HEK293 (cell line): ENCODE measurements around the gene SLC26A1.

Experiments used
- CTCF ChIA-PET: fragments of 350-600 bp; formaldehyde crosslinking; extraction: SDS; loops from one replicate; lab custom pipeline; 2021; ENCODE audit warnings: antibody characterized with exemption; lab: Yijun Ruan, JAX
- POLR2A ChIA-PET: fragments of 300-600 bp; formaldehyde crosslinking; extraction: SDS; loops from one replicate; lab custom pipeline; 2020; ENCODE audit warnings: antibody characterized with exemption, inconsistent platforms; lab: Yijun Ruan, JAX
- H3K27ac ChIP-seq: fragments of 200-500 bp; sonication (Bioruptor generic); 2 replicates; pipeline ENCODE4 v1.5.1; 2014; ENCODE audit warnings: low read depth, low read length, control low read depth, inconsistent platforms; ENCODE audit errors: extremely low read depth
- H3K36me3 ChIP-seq, 2 experiments: fragments of 200-500 bp in 1 of 2; sonication (Bioruptor generic) in 1 of 2; 1 replicate in 1 of 2; 2 replicates in 1 of 2; pipeline ENCODE4 v1.5.1; 2014 to 2017; ENCODE audit warnings: inconsistent platforms in 2 of 2, low read length in 2 of 2; ENCODE audit not compliant: control insufficient read depth in 2 of 2, insufficient read depth in 1 of 2
- H3K4me1 ChIP-seq: fragments of 200-500 bp; sonication (Bioruptor generic); 2 replicates; pipeline ENCODE4 v1.5.1; 2014; ENCODE audit warnings: mild to moderate bottlenecking, low read length, inconsistent platforms; ENCODE audit not compliant: control insufficient read depth, insufficient read depth
- H3K4me3 ChIP-seq: 2 replicates; pipeline ENCODE4 v1.5.1; 2011; ENCODE audit warnings: low read depth, mild to moderate bottlenecking, control low read depth, low read length, moderate library complexity
- H3K9me3 ChIP-seq: fragments of 200-500 bp; sonication (Bioruptor generic); 2 replicates; pipeline ENCODE4 v1.5.1; 2014; ENCODE audit warnings: low read depth, low read length, inconsistent platforms; ENCODE audit not compliant: control insufficient read depth, insufficient read depth
- AEBP2 ChIP-seq: fragments of 450-650 bp; formaldehyde crosslinking; IDR thresholded peaks from 2 replicates; pipeline ENCODE4 v1.5.1; 2016; ENCODE audit warnings: missing biosample characterization, missing genetic modification characterization, borderline replicate concordance
- ATF2 ChIP-seq: fragments of 450-650 bp; formaldehyde crosslinking; IDR thresholded peaks from 2 replicates; pipeline ENCODE4 v1.5.1; 2016; ENCODE audit warnings: missing biosample characterization, missing genetic modification characterization, low read depth
- FEZF1 ChIP-seq: fragments of 450-650 bp; formaldehyde crosslinking; IDR thresholded peaks from 2 replicates; pipeline ENCODE4 v1.5.1; 2016; ENCODE audit warnings: missing biosample characterization, missing genetic modification characterization
- GLIS1 ChIP-seq: fragments of 450-650 bp; formaldehyde crosslinking; IDR thresholded peaks from 2 replicates; pipeline ENCODE4 v1.5.1; 2016; ENCODE audit warnings: missing biosample characterization, missing genetic modification characterization
- IKZF3 ChIP-seq: fragments of 450-650 bp; IDR thresholded peaks from 2 replicates; pipeline ENCODE4 v1.5.0; 2018; ENCODE audit warnings: missing biosample characterization, mild to moderate bottlenecking, missing genetic modification characterization, moderate library complexity
- OSR2 ChIP-seq: fragments of 450-650 bp; formaldehyde crosslinking; IDR thresholded peaks from 2 replicates; pipeline ENCODE4 v1.5.1; 2016; ENCODE audit warnings: missing biosample characterization, missing genetic modification characterization
- REST ChIP-seq: fragments of 450-650 bp; formaldehyde crosslinking; IDR thresholded peaks from 2 replicates; pipeline ENCODE4 v1.5.1; 2016; ENCODE audit warnings: missing biosample characterization, missing genetic modification characterization
- ZBTB44 ChIP-seq: fragments of 450-650 bp; IDR thresholded peaks from 2 replicates; pipeline ENCODE4 v1.5.1; 2018; ENCODE audit warnings: missing biosample characterization, mild to moderate bottlenecking, missing genetic modification characterization
- ZNF280D ChIP-seq: fragments of 450-650 bp; formaldehyde crosslinking; IDR thresholded peaks from 2 replicates; pipeline ENCODE4 v1.5.1; 2016; ENCODE audit warnings: missing biosample characterization, missing genetic modification characterization
- ZNF48 ChIP-seq: fragments of 450-650 bp; formaldehyde crosslinking; IDR thresholded peaks from 2 replicates; pipeline ENCODE4 v1.5.1; 2016; ENCODE audit warnings: missing biosample characterization, missing genetic modification characterization
- ZNF488 ChIP-seq: fragments of 450-650 bp; formaldehyde crosslinking; IDR thresholded peaks from 2 replicates; pipeline ENCODE4 v1.5.1; 2016; ENCODE audit warnings: missing biosample characterization, missing genetic modification characterization
- ZNF621 ChIP-seq: fragments of 450-650 bp; formaldehyde crosslinking; IDR thresholded peaks from 2 replicates; pipeline ENCODE4 v1.5.1; 2017; ENCODE audit warnings: missing biosample characterization, missing genetic modification characterization
- ZNF677 ChIP-seq: fragments of 450-650 bp; IDR thresholded peaks from 2 replicates; pipeline ENCODE4 v1.5.0; 2018; ENCODE audit warnings: missing biosample characterization, mild to moderate bottlenecking, missing genetic modification characterization, moderate library complexity
- ZNF701 ChIP-seq: fragments of 450-650 bp; formaldehyde crosslinking; IDR thresholded peaks from 2 replicates; pipeline ENCODE4 v1.5.1; 2016; ENCODE audit warnings: missing biosample characterization, missing genetic modification characterization
- ZSCAN4 ChIP-seq: fragments of 450-650 bp; formaldehyde crosslinking; IDR thresholded peaks from 2 replicates; pipeline ENCODE4 v1.5.1; 2017; ENCODE audit warnings: missing biosample characterization, missing genetic modification characterization
- ZSCAN5A ChIP-seq: fragments of 450-650 bp; formaldehyde crosslinking; IDR thresholded peaks from 2 replicates; pipeline ENCODE4 v1.5.1; 2016; ENCODE audit warnings: missing biosample characterization, missing genetic modification characterization

Gene SLC26A1

GRCh38 chr4:990746-991367 is 2.3 kb downstream of the SLC26A1 start (continued):
- no peak for TF ChIP-seq ZNF701
- no peak for TF ChIP-seq ZNF488
- TF ChIP-seq ATF2 (tag by site-specific recombination) = no peak

GRCh38 chr4:989722-990471 is 3.3 kb downstream of the SLC26A1 start:
- H3K9me3 ChIP-seq = no peaks in the 10 kb centered on the region
- H3K36me3 ChIP-seq = peaks cover 0 to 4% of the 10 kb centered on the region in 2 experiments; a peak in 1 of 3 replicates
- no peaks in the 10 kb centered on the region for H3K4me1 ChIP-seq
- H3K27ac ChIP-seq = no peak overlapping the region
- ChIA-PET POLR2A (no interaction called here), CTCF (no interaction called here)
- no peak overlapping the region for H3K4me3 ChIP-seq
- no peak for TF ChIP-seq FEZF1 (tag by site-specific recombination)
- TF ChIP-seq AEBP2 = no peak
- no peak for TF ChIP-seq ZNF48 (tag by site-specific recombination)
- TF ChIP-seq GLIS1 (tag by site-specific recombination) = no peak
- TF ChIP-seq ZSCAN4 (tag by site-specific recombination) = no peak
- TF ChIP-seq ZNF621 (tag by site-specific recombination) = no peak
- no peak for TF ChIP-seq ZNF677 (tag by site-specific recombination)
- no peak for TF ChIP-seq ZNF280D (tag by site-specific recombination)
- TF ChIP-seq REST (tag by site-specific recombination) = no peak
- no peak for TF ChIP-seq IKZF3 (tag by site-specific recombination)
- no peak for TF ChIP-seq ZBTB44 (tag by site-specific recombination)
- TF ChIP-seq ZSCAN5A (tag by site-specific recombination) = no peak
- no peak for TF ChIP-seq OSR2 (tag by site-specific recombination)
